Spleen (tissue), 11 donors: Measurements from ENCODE around the gene MRPL33. TPM values are rescaled to one million over a fixed set of nuclear protein-coding genes. Genes with fewer than 3 reads are reported as not detected.
A peak's percentile ranks its signal among the peaks of the same experiment; 100 is the strongest.

ENCODE experiments used
- DNase-seq: peaks from one replicate; pipeline ENCODE4 v3.0.0-alpha.2; 2020
- H3K27ac ChIP-seq, 8 donors: fragments of 200-600 bp; sonication (generic) in 7 of 8; 1 replicate in 4 of 8; 2 replicates in 4 of 8; pipeline versions ENCODE4 v1.5.0 to v1.8.0; 2016 to 2021; ENCODE audit warnings: inconsistent platforms in 4 of 8, mild to moderate bottlenecking in 4 of 8, moderate library complexity in 1 of 8
- H3K27me3 ChIP-seq, 7 donors: fragments of 200-600 bp; sonication (generic) in 6 of 7; replicated peaks in 1 of 7; 1 replicate in 4 of 7; 2 replicates in 3 of 7; pipeline versions ENCODE4 v1.5.0 to v1.8.0; 2016 to 2021; ENCODE audit warnings: inconsistent platforms in 3 of 7, mild to moderate bottlenecking in 1 of 7
- H3K36me3 ChIP-seq, 6 donors: fragments of 200-600 bp; sonication (generic) in 5 of 6; 1 replicate in 4 of 6; 2 replicates in 2 of 6; pipeline versions ENCODE4 v1.5.0 to v1.8.0; 2016 to 2021; ENCODE audit warnings: inconsistent platforms in 2 of 6
- H3K4me1 ChIP-seq, 6 donors: fragments of 200-600 bp; sonication (generic) in 5 of 6; 1 replicate in 3 of 6; 2 replicates in 3 of 6; pipeline versions ENCODE4 v1.5.0 to v1.8.0; 2016 to 2021; ENCODE audit warnings: inconsistent platforms in 3 of 6
- H3K4me3 ChIP-seq, 8 donors: fragments of 200-600 bp; sonication (generic) in 7 of 8; 1 replicate in 4 of 8; 2 replicates in 4 of 8; pipeline versions ENCODE4 v1.5.0 to v1.8.0; 2016 to 2021; ENCODE audit warnings: inconsistent platforms in 4 of 8, mild to moderate bottlenecking in 4 of 8, moderate library complexity in 2 of 8
- H3K9me3 ChIP-seq, 8 donors: fragments of 200-600 bp; sonication (generic) in 7 of 8; 1 replicate in 4 of 8; 2 replicates in 4 of 8; pipeline versions ENCODE4 v1.5.0 to v1.8.0; 2016 to 2021; ENCODE audit warnings: inconsistent platforms in 4 of 8
- CTCF ChIP-seq, 11 experiments: fragments of 200-600 bp in 7 of 11; fragments of 450-650 bp in 4 of 11; sonication (generic) in 4 of 11; IDR thresholded peaks in 8 of 11; conservative IDR thresholded peaks in 3 of 11; 1 replicate in 7 of 11; 2 replicates in 4 of 11; pipeline versions ENCODE4 v1.4.0 to v1.8.0; 2016 to 2021; ENCODE audit warnings: antibody characterized with exemption in 11 of 11, inconsistent platforms in 4 of 11, mild to moderate bottlenecking in 1 of 11
- POLR2A ChIP-seq, 3 donors: fragments of 450-650 bp; IDR thresholded peaks; one replicate each; pipeline ENCODE4 v1.5.1; 2017; ENCODE audit warnings: antibody characterized with exemption in 3 of 3, mild to moderate bottlenecking in 1 of 3
- POLR2AphosphoS5 ChIP-seq, 3 donors: sonication (generic); formaldehyde crosslinking; IDR thresholded peaks; one replicate each; pipeline ENCODE4 v1.5.1; 2017; ENCODE audit warnings: antibody characterized with exemption in 3 of 3
- WGBS, 5 donors: extraction: QIAGEN DNeasy Blood & Tissue Kit in 3 of 5; methylation state at CpG; one replicate each; pipeline versions ENCODE4 v1.1.5 to v1.1.7; 2013 to 2018; 5-methylcytosine and 5-hydroxymethylcytosine counted together
- intact Hi-C: fragments of 100-400 bp; cut with DNase I; formaldehyde crosslinking; loops from one replicate; pipeline ENCODE4 v1.15.0; 2023; ENCODE audit warnings: low total_unique reads
- polyA plus RNA-seq, 3 donors: library from polyadenylated mRNA; stranded (reverse); fragments of 200-250 nt; gene quantifications; one replicate each; pipeline ENCODE4 v1.2.1, GENCODE V29; 2013
- total RNA-seq, 7 donors: library from RNA; depleted of rRNA in 3 of 7; stranded (reverse); fragments of >200 nt in 3 of 7; fragmentation: NEBNext Ultra II Directional in 4 of 7; extraction: Animal tissue kit (Norgen Biotek cat#: 25700) in 4 of 7; gene quantifications; one replicate each; pipeline versions ENCODE4 v1.1.0 to v1.2.1, GENCODE V29; 2016 to 2021
- donor health status: healthy with polysubstance abuse.
- donor health status: DM: no; HTN: no; CAD: no; lungs with moderate emphysema.
- donor health status: DM: no; HTN: no; CAD: no.
- donor health status: Bipolar disorder and iron deficiency.
- donor health status: healthy.
- donor health status: DM: no; HTN: no; CAD: no.
- donor health status: DM: yes; HTN: yes; CAD: no.

MRPL33 gene
- total and polyA plus RNA-seq, 10 donors = 48.3 to 166 (median 80.7) TPM

- Histone ChIP-seq H3K27ac (peak overlapping the region in 7 of 8 donors; percentile 38 to 82 (median 63)), H3K9me3 (peaks cover 0 to 5% (median 0%) of the 10 kb centered on the region in 8 donors), H3K27me3 (no peaks in the 10 kb centered on the region), H3K4me3 (no peak overlapping the region), H3K36me3 (no peaks in the 10 kb centered on the region), H3K4me1 (peaks cover 19 to 61% (median 43%) of the 10 kb centered on the region in 6 donors)
- WGBS, 5 donors = 47 to 61% (median 59%) methylated on average over 4 of the region's 4 CpGs
- no peak for DNase-seq
- intact Hi-C loops = no loop called here
- TF ChIP-seq POLR2A (IDR thresholded peaks at IDR 0.05) = no peak
- TF ChIP-seq CTCF (IDR thresholded peaks at IDR 0.05 in 8 of 11, conservative IDR thresholded peaks at IDR 0.05 in 3 of 11) = no peak
- no peak for TF ChIP-seq POLR2AphosphoS5 (IDR thresholded peaks at IDR 0.05)
These were observed 42.3 kb upstream of the MRPL33 start for GRCh38 chr2:27729198-27729597.

DNA sequence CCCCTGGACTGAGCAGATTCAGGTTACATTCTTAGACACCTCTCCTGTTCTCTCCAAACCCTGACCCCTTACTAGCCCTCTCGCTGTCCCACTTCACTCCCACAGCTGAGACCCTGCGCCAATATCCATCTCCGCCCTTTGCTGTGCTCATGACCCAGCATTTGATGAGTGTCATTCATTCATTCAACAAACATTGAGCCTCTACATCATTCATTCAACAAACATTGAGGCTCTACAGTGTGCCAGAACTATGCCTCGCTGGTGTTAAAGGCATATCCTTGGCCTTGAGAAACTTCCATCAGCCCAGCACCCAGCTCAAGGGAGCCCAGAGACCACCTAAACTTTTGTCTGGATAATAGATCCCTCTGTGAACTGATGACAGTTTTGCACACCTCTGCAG, 41.9 kb upstream of the MRPL33 start:
- H3K36me3 ChIP-seq = no peaks in the 10 kb centered on the region
- 87 to 94% (median 90%) methylated on average over 4 of the region's 4 CpGs for WGBS, 5 donors
- TF ChIP-seq CTCF (IDR thresholded peaks at IDR 0.05 in 8 of 11, conservative IDR thresholded peaks at IDR 0.05 in 3 of 11) = no peak
- no peak for TF ChIP-seq POLR2AphosphoS5 (IDR thresholded peaks at IDR 0.05)
- TF ChIP-seq POLR2A (IDR thresholded peaks at IDR 0.05) = no peak
- peaks cover 19 to 58% (median 42%) of the 10 kb centered on the region in 6 donors for H3K4me1 ChIP-seq
- peaks cover 0 to 5% (median 0%) of the 10 kb centered on the region in 8 donors for H3K9me3 ChIP-seq
- intact Hi-C loops = no loop called here
- DNase-seq = no peak
- H3K27me3 ChIP-seq = no peaks in the 10 kb centered on the region
- no peak overlapping the region for H3K4me3 ChIP-seq
- peak overlapping the region in 7 of 8 donors; percentile 38 to 82 (median 63) for H3K27ac ChIP-seq

DNA sequence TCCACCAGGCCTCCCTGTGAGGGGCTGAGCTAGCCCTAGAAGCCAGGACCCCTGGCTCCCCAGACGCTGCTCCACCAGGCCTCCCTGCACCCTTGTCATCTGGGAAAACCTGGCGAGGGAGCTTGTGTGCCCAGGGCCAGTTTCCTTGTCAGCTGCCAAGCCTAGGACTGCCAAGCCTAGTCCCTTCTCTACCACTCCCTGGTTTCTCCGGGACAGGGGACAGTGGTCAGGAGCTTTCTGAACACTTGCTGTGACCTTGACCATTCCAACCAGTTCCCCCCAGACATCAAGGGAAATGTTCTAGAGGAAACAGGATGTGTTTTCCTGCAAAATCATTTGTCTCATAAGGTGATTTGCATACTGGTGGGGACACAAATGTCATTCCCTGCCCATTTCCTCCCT, 41.3 kb upstream of the MRPL33 start:
- peak overlapping the region in 6 of 8 donors; percentile 23 to 82 (median 66) for H3K27ac ChIP-seq
- DNase-seq = no peak
- intact Hi-C loops = no loop called here

More for the DNA sequence above, 41.3 kb upstream of the MRPL33 start:
- Histone ChIP-seq H3K36me3 (no peaks in the 10 kb centered on the region), H3K27me3 (peaks cover 0 to 3% (median 0%) of the 10 kb centered on the region in 7 donors), H3K9me3 (peaks cover 0 to 5% (median 0%) of the 10 kb centered on the region in 8 donors), H3K4me1 (peaks cover 24 to 65% (median 42%) of the 10 kb centered on the region in 6 donors), H3K4me3 (no peak overlapping the region)
- no peak for TF ChIP-seq CTCF (IDR thresholded peaks at IDR 0.05 in 8 of 11, conservative IDR thresholded peaks at IDR 0.05 in 3 of 11)
- no peak for TF ChIP-seq POLR2A (IDR thresholded peaks at IDR 0.05)
- TF ChIP-seq POLR2AphosphoS5 (IDR thresholded peaks at IDR 0.05) = peak; percentile 28 to 66 (median 54)
- 59 to 86% (median 78%) methylated on average over 3 of the region's 3 CpGs for WGBS, 5 donors
